Measurements from ENCODE around the gene PKNOX2.

- TF ChIP-seq, protein P1, sequence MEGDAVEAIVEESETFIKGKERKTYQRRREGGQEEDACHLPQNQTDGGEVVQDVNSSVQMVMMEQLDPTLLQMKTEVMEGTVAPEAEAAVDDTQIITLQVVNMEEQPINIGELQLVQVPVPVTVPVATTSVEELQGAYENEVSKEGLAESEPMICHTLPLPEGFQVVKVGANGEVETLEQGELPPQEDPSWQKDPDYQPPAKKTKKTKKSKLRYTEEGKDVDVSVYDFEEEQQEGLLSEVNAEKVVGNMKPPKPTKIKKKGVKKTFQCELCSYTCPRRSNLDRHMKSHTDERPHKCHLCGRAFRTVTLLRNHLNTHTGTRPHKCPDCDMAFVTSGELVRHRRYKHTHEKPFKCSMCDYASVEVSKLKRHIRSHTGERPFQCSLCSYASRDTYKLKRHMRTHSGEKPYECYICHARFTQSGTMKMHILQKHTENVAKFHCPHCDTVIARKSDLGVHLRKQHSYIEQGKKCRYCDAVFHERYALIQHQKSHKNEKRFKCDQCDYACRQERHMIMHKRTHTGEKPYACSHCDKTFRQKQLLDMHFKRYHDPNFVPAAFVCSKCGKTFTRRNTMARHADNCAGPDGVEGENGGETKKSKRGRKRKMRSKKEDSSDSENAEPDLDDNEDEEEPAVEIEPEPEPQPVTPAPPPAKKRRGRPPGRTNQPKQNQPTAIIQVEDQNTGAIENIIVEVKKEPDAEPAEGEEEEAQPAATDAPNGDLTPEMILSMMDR (IDR thresholded peaks at IDR 0.05): no peak
- TF ChIP-seq EP300 (IDR thresholded peaks at IDR 0.05) (no peak), POLR2AphosphoS5 (IDR thresholded peaks at IDR 0.05) (no peak), POLR2A (IDR thresholded peaks at IDR 0.05) (no peak)
Measured at GRCh38 chr11:125163431-125164063, 1.0 kb upstream of the PKNOX2 start.

Measured in gastroesophageal sphincter (tissue), 3 donors.